Stimulated activated CD8-positive, alpha-beta memory T cell treated with anti-CD3 and anti-CD28 coated beads, Interleukin-12 subunit alpha, Interleukin-12 subunit beta, amount 100 ng/mL, for 24 hours (primary cell): ENCODE measurements around the gene DOCK9.

Source experiments
- DNase-seq: peaks from one replicate; pipeline ENCODE4 v3.0.0-alpha.2; 2020; ENCODE audit errors: extremely low read depth

Gene DOCK9

GRCh38 chr13:98976941-98977340 lies 923 bp downstream of the DOCK9 start:
- no peak for DNase-seq

- DNase-seq: no peak
These were observed 1.5 kb downstream of the DOCK9 start for GRCh38 chr13:98976338-98976737.

GRCh38 chr13:98975822-98976261 lies 2.0 kb downstream of the DOCK9 start:
- no peak for DNase-seq

GRCh38 chr13:98974053-98974452 lies 3.8 kb downstream of the DOCK9 start:
- no peak for DNase-seq

- no peak for DNase-seq
These were observed 5.2 kb downstream of the DOCK9 start for GRCh38 chr13:98972627-98973026.

- no peak for DNase-seq
These were observed 5.8 kb downstream of the DOCK9 start for GRCh38 chr13:98972059-98972458.

- DNase-seq: no peak
These were observed 7.5 kb downstream of the DOCK9 start for GRCh38 chr13:98970330-98970729.

GRCh38 chr13:98967491-98967890 lies 10.4 kb downstream of the DOCK9 start:
- DNase-seq: no peak

GRCh38 chr13:98966019-98966418 lies 11.8 kb downstream of the DOCK9 start:
- no peak for DNase-seq

- DNase-seq: no peak
These were observed 12.5 kb downstream of the DOCK9 start for GRCh38 chr13:98965325-98965724.

GRCh38 chr13:98963917-98964316 lies 13.9 kb downstream of the DOCK9 start:
- DNase-seq: no peak

GRCh38 chr13:98962901-98963590 lies 14.8 kb downstream of the DOCK9 start:
- DNase-seq: no peak

GRCh38 chr13:98961503-98962105 lies 16.3 kb downstream of the DOCK9 start:
- DNase-seq: no peak

GRCh38 chr13:98960606-98961502 lies 17.0 kb downstream of the DOCK9 start:
- DNase-seq: no peak

GRCh38 chr13:98959786-98960605 lies 17.9 kb downstream of the DOCK9 start:
- no peak for DNase-seq

GRCh38 chr13:98959291-98959690 lies 18.6 kb downstream of the DOCK9 start:
- no peak for DNase-seq

GRCh38 chr13:98958443-98958794 lies 19.4 kb downstream of the DOCK9 start:
- no peak for DNase-seq

GRCh38 chr13:98957731-98958442 lies 20.0 kb downstream of the DOCK9 start:
- DNase-seq: no peak

- no peak for DNase-seq
These were observed 22.5 kb downstream of the DOCK9 start for GRCh38 chr13:98955336-98955735.

GRCh38 chr13:98954313-98954712 lies 23.6 kb downstream of the DOCK9 start:
- DNase-seq: no peak

- DNase-seq: no peak
These were observed 26.6 kb downstream of the DOCK9 start for GRCh38 chr13:98951266-98951665.
